Neutrophil (primary cell): ENCODE data around the gene OR2A5.

Experiments used
- H3K27ac ChIP-seq: fragments of 200-600 bp; sonication (generic); 2 replicates; pipeline ENCODE4 v1.5.1; 2016; ENCODE audit warnings: mild to moderate bottlenecking, moderate library complexity
- H3K27me3 ChIP-seq: fragments of 200-600 bp; sonication (generic); 2 replicates; pipeline ENCODE4 v1.6.0; 2016; ENCODE audit warnings: mild to moderate bottlenecking
- H3K36me3 ChIP-seq: fragments of 200-600 bp; sonication (generic); 2 replicates; pipeline ENCODE4 v1.5.1; 2017
- H3K4me1 ChIP-seq, 2 experiments: fragments of 200-600 bp in 1 of 2; sonication (generic) in 1 of 2; 1 replicate in 1 of 2; 2 replicates in 1 of 2; pipeline versions ENCODE4 v1.5.1 to v1.6.1; 2013 to 2016; ENCODE audit warnings: low read depth in 1 of 2, low read length in 1 of 2, mild to moderate bottlenecking in 1 of 2, moderate library complexity in 1 of 2; ENCODE audit not compliant: control insufficient read depth in 1 of 2, insufficient read depth in 1 of 2
- H3K4me3 ChIP-seq, 2 experiments: fragments of 200-600 bp in 1 of 2; sonication (generic) in 1 of 2; 1 replicate in 1 of 2; 2 replicates in 1 of 2; pipeline ENCODE4 v1.5.1; 2013 to 2016; ENCODE audit warnings: low read depth in 1 of 2, low read length in 1 of 2, mild to moderate bottlenecking in 1 of 2, moderate library complexity in 1 of 2
- H3K9me3 ChIP-seq: fragments of 200-600 bp; sonication (generic); 2 replicates; pipeline ENCODE4 v1.5.1; 2016
- TF ChIP-seq, protein P1 (sequence below): fragments of 200-600 bp; sonication (generic); IDR thresholded peaks from 2 replicates; pipeline ENCODE4 v1.5.1; 2016; ENCODE audit warnings: antibody characterized with exemption

The OR2A5 gene

DNA sequence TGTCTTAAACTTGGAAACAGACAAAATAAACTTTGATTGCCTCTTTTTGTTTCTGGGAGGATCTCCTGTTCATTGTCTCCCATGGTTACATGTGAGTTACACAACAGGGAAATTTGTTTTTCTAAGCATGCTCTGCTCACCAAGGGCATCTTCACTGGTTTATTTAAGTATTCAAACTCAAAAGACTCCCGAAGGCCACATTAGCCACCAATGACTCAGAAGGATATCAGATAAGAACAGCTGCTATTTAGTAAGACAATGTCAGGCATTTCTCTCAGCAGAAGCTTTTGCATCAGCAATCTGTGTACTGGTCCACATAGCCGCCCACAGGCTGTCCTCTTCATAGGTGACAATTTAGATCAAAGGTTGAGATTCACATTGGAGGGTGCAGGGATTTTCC lies 29.3 kb upstream of the OR2A5 start:
- no peaks in the 10 kb centered on the region for H3K27me3 ChIP-seq
- no peak overlapping the region for H3K27ac ChIP-seq
- no peaks in the 10 kb centered on the region for H3K9me3 ChIP-seq
- TF ChIP-seq, protein P1, sequence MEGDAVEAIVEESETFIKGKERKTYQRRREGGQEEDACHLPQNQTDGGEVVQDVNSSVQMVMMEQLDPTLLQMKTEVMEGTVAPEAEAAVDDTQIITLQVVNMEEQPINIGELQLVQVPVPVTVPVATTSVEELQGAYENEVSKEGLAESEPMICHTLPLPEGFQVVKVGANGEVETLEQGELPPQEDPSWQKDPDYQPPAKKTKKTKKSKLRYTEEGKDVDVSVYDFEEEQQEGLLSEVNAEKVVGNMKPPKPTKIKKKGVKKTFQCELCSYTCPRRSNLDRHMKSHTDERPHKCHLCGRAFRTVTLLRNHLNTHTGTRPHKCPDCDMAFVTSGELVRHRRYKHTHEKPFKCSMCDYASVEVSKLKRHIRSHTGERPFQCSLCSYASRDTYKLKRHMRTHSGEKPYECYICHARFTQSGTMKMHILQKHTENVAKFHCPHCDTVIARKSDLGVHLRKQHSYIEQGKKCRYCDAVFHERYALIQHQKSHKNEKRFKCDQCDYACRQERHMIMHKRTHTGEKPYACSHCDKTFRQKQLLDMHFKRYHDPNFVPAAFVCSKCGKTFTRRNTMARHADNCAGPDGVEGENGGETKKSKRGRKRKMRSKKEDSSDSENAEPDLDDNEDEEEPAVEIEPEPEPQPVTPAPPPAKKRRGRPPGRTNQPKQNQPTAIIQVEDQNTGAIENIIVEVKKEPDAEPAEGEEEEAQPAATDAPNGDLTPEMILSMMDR: no peak
- H3K4me3 ChIP-seq: no peak overlapping the region
- H3K4me1 ChIP-seq: no peaks in the 10 kb centered on the region
- H3K36me3 ChIP-seq: no peaks in the 10 kb centered on the region

DNA sequence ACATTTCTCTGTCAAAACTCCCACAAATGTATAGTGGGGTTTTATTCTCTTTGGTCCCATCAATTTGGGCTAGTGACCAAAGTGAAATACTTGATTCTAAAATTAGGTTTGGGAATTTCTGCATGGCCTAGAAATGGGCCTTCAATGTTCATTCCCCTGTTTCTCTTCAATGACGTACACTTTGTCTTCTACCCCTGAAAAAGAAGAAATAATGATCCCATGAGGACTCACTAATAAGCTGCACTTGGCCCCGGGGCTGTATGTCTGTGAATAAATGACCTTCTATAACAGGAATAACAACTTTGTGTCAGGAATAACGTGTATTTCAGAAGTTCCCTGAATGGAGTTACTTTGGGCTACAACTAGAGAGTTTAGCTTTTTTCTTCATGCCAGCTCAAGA lies 28.4 kb upstream of the OR2A5 start:
- H3K27ac ChIP-seq: no peak overlapping the region
- no peaks in the 10 kb centered on the region for H3K27me3 ChIP-seq
- H3K4me3 ChIP-seq: no peak overlapping the region
- no peaks in the 10 kb centered on the region for H3K4me1 ChIP-seq
- TF ChIP-seq, protein P1: no peak
- H3K9me3 ChIP-seq: no peaks in the 10 kb centered on the region
- H3K36me3 ChIP-seq: no peaks in the 10 kb centered on the region

DNA sequence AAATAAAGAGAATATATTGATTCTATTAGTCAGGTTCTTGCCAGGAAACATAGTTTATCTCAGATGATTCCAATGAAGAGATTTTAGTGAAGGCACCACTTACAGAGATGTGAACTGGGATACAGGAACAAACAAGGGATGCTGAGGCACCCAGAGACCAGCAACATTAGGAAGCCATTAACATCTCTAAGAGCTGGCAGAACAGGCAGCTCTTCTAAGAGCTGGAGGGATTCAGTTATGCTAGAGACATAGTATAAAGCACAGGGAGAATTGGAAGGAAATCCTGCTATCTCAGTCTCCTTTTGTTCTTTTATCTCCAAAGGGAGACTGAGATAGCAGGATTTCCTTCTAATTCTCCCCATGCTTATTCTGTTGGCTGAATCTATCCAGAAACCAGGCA lies 26.6 kb upstream of the OR2A5 start:
- no peak overlapping the region for H3K27ac ChIP-seq
- TF ChIP-seq, protein P1: no peak
- H3K4me1 ChIP-seq: no peaks in the 10 kb centered on the region

DNA sequence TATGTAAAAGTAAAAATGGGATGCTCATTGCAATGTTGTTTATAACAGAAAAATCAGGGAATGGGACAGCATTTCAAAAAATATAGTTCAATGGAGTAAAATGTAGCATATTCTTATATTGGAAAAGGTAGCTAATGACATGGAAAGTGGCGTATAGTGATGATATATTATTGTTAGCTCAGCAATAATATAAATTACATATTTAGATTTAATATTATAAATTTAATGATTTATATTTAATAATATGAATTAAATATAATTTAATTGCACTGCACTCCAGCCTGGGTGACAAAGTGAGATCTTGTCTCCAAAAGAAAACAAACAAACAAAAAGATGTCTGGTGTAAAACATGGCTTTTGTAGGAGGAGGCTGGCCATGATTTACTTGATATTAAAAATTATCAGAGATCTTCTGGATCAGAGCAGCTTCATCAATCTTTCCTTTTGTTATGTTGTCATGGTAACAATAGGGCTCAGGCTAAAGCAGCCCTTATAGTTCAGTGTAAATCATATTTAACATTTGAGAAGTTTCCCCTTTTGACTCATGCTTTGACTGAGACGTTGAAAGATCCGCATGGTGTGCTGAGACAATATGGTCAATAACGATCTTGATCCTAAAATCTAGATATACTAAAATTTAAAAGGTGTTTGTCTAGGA lies 25.4 kb upstream of the OR2A5 start:
- Histone ChIP-seq H3K27me3 (no peaks in the 10 kb centered on the region), H3K27ac (no peak overlapping the region), H3K36me3 (no peaks in the 10 kb centered on the region), H3K4me1 (no peaks in the 10 kb centered on the region), H3K9me3 (no peaks in the 10 kb centered on the region), H3K4me3 (no peak overlapping the region)
- TF ChIP-seq, protein P1: no peak

More for the DNA sequence above, 26.6 kb upstream of the OR2A5 start:
- Histone ChIP-seq H3K36me3 (no peaks in the 10 kb centered on the region), H3K27me3 (no peaks in the 10 kb centered on the region), H3K4me3 (no peak overlapping the region), H3K9me3 (no peaks in the 10 kb centered on the region)

DNA sequence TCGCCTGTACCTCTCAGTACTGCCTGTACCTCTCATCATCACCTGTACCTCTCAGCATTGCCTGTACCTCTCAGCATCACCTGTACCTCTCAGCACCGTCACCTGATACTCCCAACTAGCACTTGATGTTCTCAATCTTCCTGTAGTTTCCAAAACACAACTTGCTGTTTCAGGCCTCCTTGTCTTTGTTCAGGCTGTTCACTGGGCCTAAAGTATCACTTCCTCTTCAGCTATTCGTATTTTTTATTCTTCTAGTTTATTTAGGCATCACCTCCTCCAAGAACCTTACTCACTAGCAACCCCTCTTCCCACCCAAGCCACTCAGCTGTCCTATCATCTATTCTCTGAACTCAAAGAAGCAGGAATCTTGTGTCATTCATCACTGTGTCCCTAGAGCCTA lies 24.5 kb upstream of the OR2A5 start:
- no peak overlapping the region for H3K4me3 ChIP-seq
- H3K4me1 ChIP-seq: no peaks in the 10 kb centered on the region
- no peaks in the 10 kb centered on the region for H3K9me3 ChIP-seq
- TF ChIP-seq, protein P1: no peak
- no peaks in the 10 kb centered on the region for H3K36me3 ChIP-seq
- no peaks in the 10 kb centered on the region for H3K27me3 ChIP-seq
- H3K27ac ChIP-seq: no peak overlapping the region
